PC-9 (cell line): ENCODE results near the gene MAP9. TPM values are rescaled to one million over a fixed set of nuclear protein-coding genes. Genes with fewer than 3 reads are reported as not detected.
A peak's percentile ranks its signal among the peaks of the same experiment; 100 is the strongest.

ENCODE experiments used
- BruUV-seq: library from RNA; stranded (reverse); fragments of 400-500 nt; replicated peaks from 2 replicates; lab custom pipeline; 2021; lab: Mats Ljungman, UMichigan
- CTCF ChIA-PET: fragments of 300-600 bp; sonication (Branson Sonifier 250); formaldehyde crosslinking; loops from one replicate; lab custom pipeline; 2022; ENCODE audit warnings: antibody characterized with exemption; lab: Charles Lee
- POLR2A ChIA-PET: fragments of 300-600 bp; sonication (Branson Sonifier 250); formaldehyde crosslinking; loops from one replicate; lab custom pipeline; 2022; ENCODE audit warnings: antibody characterized with exemption; ENCODE audit not compliant: unreplicated experiment; lab: Charles Lee
- DNase-seq, 2 experiments: peaks; one replicate each; pipeline versions ENCODE4 v3.0.0 to v3.0.0-alpha.2; 2015 to 2022; ENCODE audit warnings: mixed read lengths in 1 of 2
- H2AFZ ChIP-seq: fragments of 200-600 bp; sonication (generic); 2 replicates; pipeline ENCODE4 v1.8.1; 2017; ENCODE audit warnings: antibody characterized with exemption
- H3F3A ChIP-seq: fragments of 200-600 bp; sonication (generic); 2 replicates; pipeline ENCODE4 v1.8.1; 2017; ENCODE audit warnings: antibody characterized with exemption, mild to moderate bottlenecking, low read depth; ENCODE audit not compliant: insufficient read depth
- H3K27ac ChIP-seq: fragments of 200-600 bp; sonication (generic); 2 replicates; pipeline ENCODE4 v1.6.1; 2016; ENCODE audit warnings: mixed run types
- H3K27me3 ChIP-seq: fragments of 200-600 bp; sonication (generic); 2 replicates; pipeline ENCODE4 v1.6.1; 2016; ENCODE audit warnings: low read depth, mixed run types; ENCODE audit not compliant: insufficient read depth
- H3K36me3 ChIP-seq: fragments of 200-600 bp; sonication (generic); 2 replicates; pipeline ENCODE4 v1.6.1; 2016; ENCODE audit warnings: low read depth, mixed run types
- H3K4me1 ChIP-seq: fragments of 200-600 bp; sonication (generic); replicated peaks from 2 replicates; pipeline ENCODE4 v1.6.1; 2016; ENCODE audit warnings: mixed run types; ENCODE audit not compliant: insufficient read depth
- H3K4me2 ChIP-seq: fragments of 200-600 bp; sonication (generic); 2 replicates; pipeline ENCODE4 v1.6.1; 2017; ENCODE audit warnings: mixed run types
- H3K4me3 ChIP-seq: fragments of 200-600 bp; sonication (generic); 2 replicates; pipeline ENCODE4 v1.6.1; 2016; ENCODE audit warnings: mixed run types
- H3K79me2 ChIP-seq: fragments of 200-600 bp; sonication (generic); 2 replicates; pipeline ENCODE4 v1.6.1; 2017; ENCODE audit warnings: low read depth, mixed run types
- H3K9me2 ChIP-seq: fragments of 200-600 bp; sonication (generic); 2 replicates; pipeline ENCODE4 v1.8.1; 2017; ENCODE audit warnings: mild to moderate bottlenecking; ENCODE audit not compliant: insufficient read depth
- H3K9me3 ChIP-seq: fragments of 200-600 bp; sonication (generic); 2 replicates; pipeline ENCODE4 v1.8.1; 2016; ENCODE audit warnings: low read depth; ENCODE audit not compliant: insufficient read depth
- H4K20me1 ChIP-seq: fragments of 200-600 bp; sonication (generic); 2 replicates; pipeline ENCODE4 v1.8.1; 2017; ENCODE audit not compliant: insufficient read depth
- EZH2 ChIP-seq: fragments of 200-600 bp; sonication (generic); IDR thresholded peaks from 2 replicates; pipeline ENCODE4 v1.8.0; 2017; ENCODE audit warnings: antibody characterized with exemption, low read depth
- intact Hi-C: fragments of 100-400 bp; cut with micrococcal nuclease; formaldehyde crosslinking; loops from one replicate; pipeline ENCODE4 v1.10.0; 2022; ENCODE audit not compliant: unreplicated experiment
- total RNA-seq: library from RNA; stranded (reverse); gene quantifications from 2 replicates; pipeline ENCODE4 v1.2.3, GENCODE V29; 2021
- TF ChIP-seq, protein P1 (sequence below): fragments of 200-600 bp; sonication (generic); conservative IDR thresholded peaks from 2 replicates; pipeline ENCODE4 v1.6.1; 2017; ENCODE audit warnings: mixed run types, antibody characterized with exemption, mild to moderate bottlenecking, moderate library complexity

Gene MAP9
- total RNA-seq, 1 experiment from 2014 or later = 11.0 TPM

DNA sequence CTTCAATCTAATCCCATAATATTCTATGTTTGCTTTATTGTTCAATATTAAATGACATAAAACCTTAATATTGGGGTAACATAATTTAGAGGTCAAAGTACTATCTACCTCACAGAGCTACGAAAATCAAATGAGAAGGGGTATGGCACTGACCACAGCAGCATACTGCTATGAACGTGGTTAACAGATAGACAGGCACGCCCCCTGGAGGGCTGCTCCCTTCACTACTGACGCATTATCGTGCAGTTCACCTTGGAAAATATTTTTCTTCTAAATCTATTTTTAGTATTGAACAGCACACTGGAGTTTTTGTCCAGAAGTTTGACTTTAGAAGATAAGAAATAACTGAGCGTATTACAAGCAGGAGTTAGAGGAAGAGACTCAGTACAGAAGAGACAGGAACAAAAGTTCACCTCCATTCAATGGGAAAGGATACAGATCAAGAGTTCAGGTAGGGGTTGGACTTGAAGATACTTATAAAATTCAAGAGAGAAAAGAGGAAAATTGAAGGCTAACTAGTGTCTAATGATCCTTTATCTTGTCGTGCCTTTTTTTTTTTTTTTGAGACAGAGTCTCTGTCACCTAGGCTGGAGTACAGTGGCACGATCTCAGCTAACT, 22.7 kb downstream of the MAP9 start:
- BruUV-seq = no TSS peak
- intact Hi-C loops = loop anchor here (5.0 kb wide), 1 partner anchor 372 kb away; no protein-coding TSS in a partner anchor
- no peaks in the 10 kb centered on the region for H3K36me3 ChIP-seq
- H2AFZ ChIP-seq = no peak overlapping the region
- no peaks in the 10 kb centered on the region for H3K27me3 ChIP-seq
- H3K9me3 ChIP-seq = no peaks in the 10 kb centered on the region
- H3K4me1 ChIP-seq = no peaks in the 10 kb centered on the region
- no peaks in the 10 kb centered on the region for H4K20me1 ChIP-seq
- ChIA-PET CTCF (interaction anchor here (0.6 kb wide), 1 partner anchor 607 kb away, joined by 4 read pairs; no protein-coding TSS in a partner anchor), POLR2A (no interaction called here)
- TF ChIP-seq, protein P1, sequence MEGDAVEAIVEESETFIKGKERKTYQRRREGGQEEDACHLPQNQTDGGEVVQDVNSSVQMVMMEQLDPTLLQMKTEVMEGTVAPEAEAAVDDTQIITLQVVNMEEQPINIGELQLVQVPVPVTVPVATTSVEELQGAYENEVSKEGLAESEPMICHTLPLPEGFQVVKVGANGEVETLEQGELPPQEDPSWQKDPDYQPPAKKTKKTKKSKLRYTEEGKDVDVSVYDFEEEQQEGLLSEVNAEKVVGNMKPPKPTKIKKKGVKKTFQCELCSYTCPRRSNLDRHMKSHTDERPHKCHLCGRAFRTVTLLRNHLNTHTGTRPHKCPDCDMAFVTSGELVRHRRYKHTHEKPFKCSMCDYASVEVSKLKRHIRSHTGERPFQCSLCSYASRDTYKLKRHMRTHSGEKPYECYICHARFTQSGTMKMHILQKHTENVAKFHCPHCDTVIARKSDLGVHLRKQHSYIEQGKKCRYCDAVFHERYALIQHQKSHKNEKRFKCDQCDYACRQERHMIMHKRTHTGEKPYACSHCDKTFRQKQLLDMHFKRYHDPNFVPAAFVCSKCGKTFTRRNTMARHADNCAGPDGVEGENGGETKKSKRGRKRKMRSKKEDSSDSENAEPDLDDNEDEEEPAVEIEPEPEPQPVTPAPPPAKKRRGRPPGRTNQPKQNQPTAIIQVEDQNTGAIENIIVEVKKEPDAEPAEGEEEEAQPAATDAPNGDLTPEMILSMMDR = peak; percentile 61
- no peak for TF ChIP-seq EZH2
- H3K79me2 ChIP-seq = no peaks in the 10 kb centered on the region
- no peak overlapping the region for H3K27ac ChIP-seq
- peak in 1 of 2 experiments; percentile 22 for DNase-seq
- no peaks in the 10 kb centered on the region for H3F3A ChIP-seq
- H3K4me3 ChIP-seq = no peak overlapping the region
- no peaks in the 10 kb centered on the region for H3K9me2 ChIP-seq
- no peak overlapping the region for H3K4me2 ChIP-seq

DNA sequence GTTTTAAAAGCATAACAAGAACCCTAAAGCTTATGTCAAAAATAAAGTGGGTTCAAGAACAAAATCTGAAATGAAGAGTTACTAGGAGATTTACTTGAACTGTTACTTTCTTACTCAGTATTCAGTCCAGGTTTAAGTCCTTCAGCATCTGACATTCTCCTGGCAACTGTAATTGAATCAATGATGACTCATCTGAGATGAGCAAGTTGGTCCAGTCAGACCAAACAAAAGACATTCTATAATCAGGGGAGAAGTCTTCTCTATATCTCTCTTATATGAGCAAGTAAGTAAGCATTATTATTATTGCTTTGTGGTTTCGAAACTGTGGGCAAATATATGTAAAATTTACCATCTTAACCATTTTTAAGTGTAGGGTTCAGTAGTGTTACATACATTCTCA, 34.6 kb downstream of the MAP9 start:
- Histone ChIP-seq H2AFZ (no peak overlapping the region), H3F3A (no peaks in the 10 kb centered on the region), H3K4me1 (no peaks in the 10 kb centered on the region), H3K36me3 (no peaks in the 10 kb centered on the region), H4K20me1 (no peaks in the 10 kb centered on the region), H3K4me2 (no peak overlapping the region), H3K27me3 (no peaks in the 10 kb centered on the region), H3K27ac (no peak overlapping the region), H3K9me3 (no peaks in the 10 kb centered on the region), H3K9me2 (no peaks in the 10 kb centered on the region), H3K79me2 (no peaks in the 10 kb centered on the region), H3K4me3 (no peak overlapping the region)
- ChIA-PET POLR2A (no interaction called here), CTCF (no interaction called here)
- no TSS peak for BruUV-seq
- DNase-seq = no peak
- TF ChIP-seq, protein P1 = no peak
- TF ChIP-seq EZH2 = no peak
- intact Hi-C loops = loop anchor here (5.0 kb wide), 1 partner anchor 790 kb away; the partner anchor contains the start of gene PLRG1

DNA sequence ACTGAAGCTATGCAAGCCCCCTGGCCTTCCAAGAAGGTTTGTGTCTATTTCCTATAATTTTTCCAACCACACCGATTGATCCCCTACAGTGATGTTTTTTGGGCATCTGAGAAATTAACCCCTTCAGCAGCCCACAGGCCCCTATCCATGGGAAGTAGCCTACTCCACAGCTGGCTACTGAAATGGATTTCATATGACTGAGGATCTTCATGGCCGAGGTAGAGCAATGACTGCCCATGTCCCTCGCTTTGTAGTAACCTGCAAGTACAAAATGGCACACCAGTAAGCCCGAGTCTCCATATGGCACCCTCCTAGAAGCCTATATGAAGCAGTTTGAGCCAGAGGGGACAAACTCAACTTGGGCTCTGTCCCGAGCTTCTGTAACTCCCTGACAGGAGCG, 36.8 kb downstream of the MAP9 start:
- Histone ChIP-seq H3F3A (no peaks in the 10 kb centered on the region), H3K36me3 (no peaks in the 10 kb centered on the region), H4K20me1 (no peaks in the 10 kb centered on the region), H3K27me3 (no peaks in the 10 kb centered on the region), H2AFZ (no peak overlapping the region), H3K79me2 (no peaks in the 10 kb centered on the region), H3K4me2 (no peak overlapping the region), H3K9me3 (no peaks in the 10 kb centered on the region), H3K27ac (no peak overlapping the region), H3K4me1 (no peaks in the 10 kb centered on the region), H3K4me3 (no peak overlapping the region), H3K9me2 (no peaks in the 10 kb centered on the region)
- no peak for TF ChIP-seq EZH2
- TF ChIP-seq, protein P1 = no peak
- intact Hi-C loops = loop anchor here (5.0 kb wide), 1 partner anchor 788 kb away; the partner anchor contains the start of gene PLRG1
- BruUV-seq = no TSS peak
- POLR2A ChIA-PET = no interaction called here
- CTCF ChIA-PET = no interaction called here
- no peak for DNase-seq
